HS-27A (cell line): ENCODE data around the gene ANKRD17.

Source experiments
- DNase-seq: peaks from one replicate; pipeline ENCODE4 v3.0.0-alpha.2; 2012; ENCODE audit warnings: low read depth, missing footprints

ANKRD17 gene

GRCh38 chr4:73053974-73054480 lies 204.6 kb downstream of the ANKRD17 start:
- no peak for DNase-seq

- DNase-seq, result no peak
Observed at GRCh38 chr4:73053076-73053475, 205.5 kb downstream of the ANKRD17 start.

- no peak for DNase-seq
Observed at GRCh38 chr4:73051625-73052024, 207.0 kb downstream of the ANKRD17 start.

- no peak for DNase-seq
Observed at GRCh38 chr4:73045879-73046278, 212.7 kb downstream of the ANKRD17 start.

- no peak for DNase-seq
Observed at GRCh38 chr4:73037057-73037456, 221.5 kb downstream of the ANKRD17 start.

- no peak for DNase-seq
Observed at GRCh38 chr4:73036123-73036522, 222.5 kb downstream of the ANKRD17 start.

- no peak for DNase-seq
Observed at GRCh38 chr4:73034896-73035295, 223.7 kb downstream of the ANKRD17 start.

GRCh38 chr4:73028621-73029020 lies 230.0 kb downstream of the ANKRD17 start:
- DNase-seq, result no peak
